GM12878 (cell line): ENCODE measurements around the gene SESN3. TPM values are rescaled to one million over a fixed set of nuclear protein-coding genes. Genes with fewer than 3 reads are reported as not detected.
"Not testable (repeated sequence)": the region's sequence is repeated elsewhere in the genome, so short reads cannot be mapped to it uniquely, and the experiment has no call there.

Experiments
- ATAC-seq: fragments of 200-7000 bp; cut with Tn5 transposase; 3 replicates; pipeline ENCODE4 v1.9.1; 2020; ENCODE audit warnings: mild to moderate bottlenecking, moderate library complexity
- BruUV-seq: library from RNA; stranded (reverse); fragments of 400-500 nt; replicated peaks from 2 replicates; lab custom pipeline; 2021; lab: Mats Ljungman, UMichigan
- CTCF ChIA-PET: fragments of 300-600 bp; sonication (Branson Sonifier 250); formaldehyde crosslinking; extraction: SDS; loops from one replicate; lab custom pipeline; 2021; ENCODE audit warnings: inconsistent platforms; lab: Yijun Ruan, JAX
- POLR2A ChIA-PET: fragments of 350-600 bp; formaldehyde crosslinking; extraction: SDS; loops from one replicate; lab custom pipeline; 2021; ENCODE audit warnings: inconsistent platforms; lab: Charles Lee
- RAD21 ChIA-PET: fragments of 300-600 bp; sonication (Branson Sonifier 250); formaldehyde crosslinking; loops from one replicate; lab custom pipeline; 2023; ENCODE audit warnings: antibody characterized with exemption; ENCODE audit not compliant: unreplicated experiment; lab: Charles Lee
- SMC1A ChIA-PET: fragments of 300-600 bp; sonication (Branson Sonifier 250); formaldehyde crosslinking; loops from one replicate; lab custom pipeline; 2023; ENCODE audit not compliant: unreplicated experiment, uncharacterized antibody; lab: Charles Lee
- DNase-seq: peaks from one replicate; pipeline ENCODE4 v3.0.0-alpha.2; 2011; ENCODE audit warnings: low read depth, low spot score
- FAIRE-seq: peaks from 3 replicates; lab custom pipeline; 2011; peaks lifted over from hg19 to GRCh38; lab: Jason Lieb, UNC
- H2AFZ ChIP-seq: 2 replicates; pipeline ENCODE4 v1.6.0; 2011; ENCODE audit warnings: low read depth, low read length, control low read depth; ENCODE audit not compliant: control insufficient read depth
- H3K27ac ChIP-seq: 2 replicates; pipeline ENCODE4 v1.5.1; 2011; ENCODE audit warnings: control low read depth; ENCODE audit not compliant: control insufficient read depth, insufficient read depth
- H3K27me3 ChIP-seq, 2 experiments: replicated peaks in 1 of 2; 2 replicates each; pipeline versions ENCODE4 v1.6.0 to v1.6.1; 2011; ENCODE audit warnings: low read length in 1 of 2; ENCODE audit not compliant: control insufficient read depth in 2 of 2, insufficient read depth in 2 of 2
- H3K36me3 ChIP-seq, 2 experiments: 2 replicates each; pipeline ENCODE4 v1.5.1; 2011; ENCODE audit warnings: low read length in 1 of 2; ENCODE audit not compliant: control insufficient read depth in 2 of 2, insufficient read depth in 2 of 2
- H3K4me1 ChIP-seq: 2 replicates; pipeline ENCODE4 v1.6.1; 2011; ENCODE audit warnings: mild to moderate bottlenecking, low read length, moderate library complexity, mixed read lengths; ENCODE audit not compliant: control insufficient read depth, insufficient read depth
- H3K4me2 ChIP-seq: 2 replicates; pipeline ENCODE4 v1.6.0; 2011; ENCODE audit warnings: control low read depth; ENCODE audit not compliant: control insufficient read depth, insufficient read depth
- H3K4me3 ChIP-seq: fragments of 200-600 bp; sonication (generic); 2 replicates; pipeline ENCODE4 v1.5.1; 2016
- H3K79me2 ChIP-seq: 2 replicates; pipeline ENCODE4 v1.6.0; 2011; ENCODE audit warnings: low read length; ENCODE audit not compliant: control insufficient read depth, insufficient read depth
- H3K9ac ChIP-seq: 2 replicates; pipeline ENCODE4 v1.8.0; 2011; ENCODE audit warnings: low read length, control low read depth, mixed read lengths; ENCODE audit not compliant: control insufficient read depth, insufficient read depth
- H3K9me3 ChIP-seq: replicated peaks from 3 replicates; pipeline ENCODE4 v1.5.1; 2011; ENCODE audit warnings: mild to moderate bottlenecking, low read length; ENCODE audit not compliant: control insufficient read depth, insufficient read depth
- H4K20me1 ChIP-seq: 2 replicates; pipeline ENCODE4 v1.6.0; 2011; ENCODE audit not compliant: control insufficient read depth, insufficient read depth
- ASH2L ChIP-seq: fragments of 300-600, 200-600 bp; sonication (generic); IDR thresholded peaks from 2 replicates; pipeline ENCODE4 v1.6.1; 2017; ENCODE audit warnings: low read depth, mild to moderate bottlenecking, borderline replicate concordance
- ATF3 ChIP-seq: IDR thresholded peaks from 2 replicates; pipeline ENCODE4 v1.6.1; 2011; ENCODE audit warnings: low read depth, mild to moderate bottlenecking, low read length, moderate library complexity, borderline replicate concordance; ENCODE audit errors: extremely low read depth
- ATF7 ChIP-seq: fragments of 450-650 bp; IDR thresholded peaks from 2 replicates; pipeline ENCODE4 v1.6.1; 2016; ENCODE audit warnings: low read depth, mild to moderate bottlenecking
- BACH1 ChIP-seq: fragments of 450-650 bp; IDR thresholded peaks from 2 replicates; pipeline ENCODE4 v1.6.1; 2017; ENCODE audit warnings: mild to moderate bottlenecking, borderline replicate concordance
- EED ChIP-seq: sonication (generic); IDR thresholded peaks from 2 replicates; pipeline ENCODE4 v1.6.1; 2016; ENCODE audit warnings: antibody characterized with exemption, low read depth
- MEF2A ChIP-seq: IDR thresholded peaks from 2 replicates; pipeline ENCODE4 v1.6.1; 2011; ENCODE audit warnings: low read depth, mild to moderate bottlenecking, low read length, moderate library complexity; ENCODE audit not compliant: insufficient read depth
- MEF2B ChIP-seq: fragments of 450-650 bp; IDR thresholded peaks from 2 replicates; pipeline ENCODE4 v1.6.1; 2018; ENCODE audit warnings: mild to moderate bottlenecking, moderate library complexity; ENCODE audit not compliant: partially characterized antibody, poor library complexity, severe bottlenecking
- MXI1 ChIP-seq: fragments of 150-350 bp; IDR thresholded peaks from 2 replicates; pipeline ENCODE4 v1.6.1; 2011; ENCODE audit warnings: low read depth, mild to moderate bottlenecking, inconsistent platforms, low read length, improper control_type of control experiment
- MYB ChIP-seq: fragments of 150-350 bp; IDR thresholded peaks from 2 replicates; pipeline ENCODE4 v1.6.1; 2014; ENCODE audit warnings: mild to moderate bottlenecking, low read depth, low read length, borderline replicate concordance
- RUNX3 ChIP-seq: IDR thresholded peaks from 2 replicates; pipeline ENCODE4 v1.6.1; 2012; ENCODE audit warnings: low read length, inconsistent platforms
- SMAD5 ChIP-seq: IDR thresholded peaks from 2 replicates; pipeline ENCODE4 v1.6.1; 2016; ENCODE audit warnings: antibody characterized with exemption, low read depth
- SPI1 ChIP-seq: IDR thresholded peaks from 2 replicates; pipeline ENCODE4 v1.6.1; 2011; ENCODE audit warnings: low read depth, mild to moderate bottlenecking, low read length, moderate library complexity, borderline replicate concordance; ENCODE audit not compliant: insufficient read depth
- YBX1 ChIP-seq: fragments of 450-650 bp; IDR thresholded peaks from 2 replicates; pipeline ENCODE4 v1.6.1; 2016; ENCODE audit warnings: antibody characterized with exemption
- ZBED1 ChIP-seq: IDR thresholded peaks from 2 replicates; pipeline ENCODE4 v1.6.1; 2016; ENCODE audit warnings: borderline replicate concordance
- ZNF24 ChIP-seq: fragments of 450-650 bp; IDR thresholded peaks from 2 replicates; pipeline ENCODE4 v1.6.1; 2017; ENCODE audit warnings: antibody characterized with exemption, mild to moderate bottlenecking
- ZNF384 ChIP-seq: IDR thresholded peaks from 2 replicates; pipeline ENCODE4 v1.6.1; 2012; ENCODE audit warnings: low read depth, mild to moderate bottlenecking, low read length, improper control_type of control experiment, borderline replicate concordance
- WGBS: methylation state at CpG from one replicate; pipeline ENCODE4 v1.1.6; 2016; ENCODE audit warnings: low lambda C conversion rate; ENCODE audit not compliant: insufficient replicate concordance, insufficient coverage; ENCODE audit errors: missing lambda C conversion rate; 5-methylcytosine and 5-hydroxymethylcytosine counted together
- in situ Hi-C: fragments of 300-500 bp; cut with MboI; formaldehyde crosslinking; loops from 9 replicates; pipeline ENCODE4 v1.14.3; 2018; ENCODE audit warnings: mixed read lengths
- intact Hi-C: fragments of 100-400 bp; cut with micrococcal nuclease; formaldehyde crosslinking; loops from one replicate; pipeline ENCODE4 v1.14.2; 2022; ENCODE audit not compliant: unreplicated experiment
- polyA plus RNA-seq, 11 experiments: library from polyadenylated mRNA; depleted of rRNA in 4 of 11; unstranded in 6 of 11; stranded (reverse) in 5 of 11; fragments of >200 nt; fragmentation: Nextera tagmentation in 4 of 11; fragmentation: Illumina TruSeq in 1 of 11; extraction: Ambion mirVana in 4 of 11; extraction: Trizol in 1 of 11; gene quantifications; 1 replicate in 1 of 11; 2 replicates in 10 of 11; pipeline versions ENCODE4 v1.2.1 to v1.2.3, GENCODE V29; 2011 to 2016; ENCODE audit warnings: inconsistent platforms in 2 of 11, missing spikeins in 2 of 11, low read depth in 1 of 11
- total RNA-seq, 4 experiments: library from RNA; depleted of rRNA in 3 of 4; stranded (reverse); fragments of >200 nt in 3 of 4; fragmentation: Illumina TruSeq in 1 of 4; extraction: Trizol in 1 of 4; gene quantifications; 2 replicates each; pipeline versions ENCODE4 v1.2.1 to v1.2.3, GENCODE V29; 2013 to 2021

Gene SESN3
- total and polyA plus RNA-seq, 10 of the 15 experiments (the other 5 are each of a cell fraction or from before 2014, with no cell fraction given), result 0.64 to 6.7 (median 3.0) TPM

GRCh38 chr11:95228081-95228749 is 2.8 kb downstream of the SESN3 start (continued):
- TF ChIP-seq MXI1, result no peak

GRCh38 chr11:95227060-95227459 is 3.9 kb downstream of the SESN3 start:
- not testable (repeated sequence) for H3K4me1 ChIP-seq
- TF ChIP-seq RUNX3, result peak; percentile 11; the same call in 1 of the 2 replicates
- TF ChIP-seq, all 136 proteins: peak for 1; not testable (repeated sequence) for 135
- H3K27me3 ChIP-seq, result peaks cover 0 to 18% of the 10 kb centered on the region in 2 experiments; a peak in 2 of 4 replicates
- H3K4me2 ChIP-seq, H3K9ac ChIP-seq, POLR2A ChIA-PET, H3K27ac ChIP-seq, H3K9me3 ChIP-seq, H3K4me3 ChIP-seq, H3K36me3 ChIP-seq, H4K20me1 ChIP-seq, RAD21 ChIA-PET, DNase-seq, BruUV-seq, CTCF ChIA-PET, intact Hi-C loops, ATAC-seq, FAIRE-seq, H2AFZ ChIP-seq, H3K79me2 ChIP-seq, in situ Hi-C loops, SMC1A ChIA-PET: not testable (repeated sequence)
- 37% methylated on average over 6 of the region's 6 CpGs for WGBS

- Histone ChIP-seq H2AFZ (no peak overlapping the region), H4K20me1 (no peaks in the 10 kb centered on the region), H3K27ac (no peak overlapping the region), H3K4me2 (no peak overlapping the region), H3K4me3 (no peak overlapping the region), H3K27me3 (no peaks in the 10 kb centered on the region; a peak in 1 of 4 replicates), H3K9ac (no peak overlapping the region), H3K4me1 (no peaks in the 10 kb centered on the region), H3K79me2 (no peaks in the 10 kb centered on the region), H3K9me3 (no peaks in the 10 kb centered on the region), H3K36me3 (no peaks in the 10 kb centered on the region)
- intact Hi-C loops (no loop called here), in situ Hi-C loops (no loop called here)
- ATAC-seq (peak; percentile 37; the same call in 2 of the 3 replicates), FAIRE-seq (no peak), DNase-seq (no peak)
- SMC1A ChIA-PET, result interaction anchor here (0.7 to 3.0 kb wide), 7 partner anchors 9 to 477 kb away, joined by 3 to 14 read pairs (median 3); no protein-coding TSS in a partner anchor
- CTCF ChIA-PET, result interaction anchor here (0.9 to 5.0 kb wide), 4 partner anchors 8 to 483 kb away, joined by 3 to 18 read pairs (median 4); partner anchors contain the start of gene SESN3
- POLR2A ChIA-PET, result interaction anchor here (1.0 kb wide), 1 partner anchor 9 kb away, joined by 6 read pairs; the partner anchor contains the start of gene SESN3
- WGBS, result 67% methylated on average over 3 of the region's 3 CpGs
- RAD21 ChIA-PET, result interaction anchor here (2.0 to 2.4 kb wide), 2 partner anchors 9 to 148 kb away, joined by 5 to 10 read pairs; partner anchors contain the start of gene SESN3
- no TSS peak for BruUV-seq
- TF ChIP-seq BACH1 (no peak), MEF2B (no peak), ASH2L (no peak), MEF2A (no peak), EED (no peak), ATF3 (no peak), MYB (no peak), YBX1 (no peak), ZBED1 (no peak), ZNF384 (no peak), ATF7 (no peak), SPI1 (no peak), SMAD5 (no peak), ZNF24 (no peak)
These were observed 8.2 kb downstream of the SESN3 start for GRCh38 chr11:95222817-95223216.
